ENCODE results near the gene MCTP2.
"Not testable (repeated sequence)": the region's sequence is repeated elsewhere in the genome, so short reads cannot be mapped to it uniquely, and the experiment has no call there.

MCTP2 gene

GRCh38 chr15:94246016-94246415, 14.7 kb downstream of the MCTP2 start:
- no peaks in the 10 kb centered on the region for H3K27me3 ChIP-seq (ENCODE audit: control insufficient read depth in 5 of 5, insufficient read depth in 4 of 5, low read length in 5 of 5)
- no peak overlapping the region for H3K4me3 ChIP-seq (ENCODE audit: low read depth in 1 of 5, low read length in 5 of 5)
- no peak overlapping the region for H3K27ac ChIP-seq (ENCODE audit: low read depth, low read length)
- no peaks in the 10 kb centered on the region for H3K36me3 ChIP-seq (ENCODE audit: control insufficient read depth in 5 of 5, insufficient read depth in 5 of 5, low read length in 5 of 5)
- no peaks in the 10 kb centered on the region for H3K9me3 ChIP-seq (ENCODE audit: control insufficient read depth in 5 of 5, low read length in 5 of 5)
- no peak overlapping the region for H3K9ac ChIP-seq (ENCODE audit: low read length in 5 of 5)
- no peaks in the 10 kb centered on the region for H3K4me1 ChIP-seq (ENCODE audit: control insufficient read depth in 5 of 5, insufficient read depth in 5 of 5, low read length in 5 of 5)

DNA sequence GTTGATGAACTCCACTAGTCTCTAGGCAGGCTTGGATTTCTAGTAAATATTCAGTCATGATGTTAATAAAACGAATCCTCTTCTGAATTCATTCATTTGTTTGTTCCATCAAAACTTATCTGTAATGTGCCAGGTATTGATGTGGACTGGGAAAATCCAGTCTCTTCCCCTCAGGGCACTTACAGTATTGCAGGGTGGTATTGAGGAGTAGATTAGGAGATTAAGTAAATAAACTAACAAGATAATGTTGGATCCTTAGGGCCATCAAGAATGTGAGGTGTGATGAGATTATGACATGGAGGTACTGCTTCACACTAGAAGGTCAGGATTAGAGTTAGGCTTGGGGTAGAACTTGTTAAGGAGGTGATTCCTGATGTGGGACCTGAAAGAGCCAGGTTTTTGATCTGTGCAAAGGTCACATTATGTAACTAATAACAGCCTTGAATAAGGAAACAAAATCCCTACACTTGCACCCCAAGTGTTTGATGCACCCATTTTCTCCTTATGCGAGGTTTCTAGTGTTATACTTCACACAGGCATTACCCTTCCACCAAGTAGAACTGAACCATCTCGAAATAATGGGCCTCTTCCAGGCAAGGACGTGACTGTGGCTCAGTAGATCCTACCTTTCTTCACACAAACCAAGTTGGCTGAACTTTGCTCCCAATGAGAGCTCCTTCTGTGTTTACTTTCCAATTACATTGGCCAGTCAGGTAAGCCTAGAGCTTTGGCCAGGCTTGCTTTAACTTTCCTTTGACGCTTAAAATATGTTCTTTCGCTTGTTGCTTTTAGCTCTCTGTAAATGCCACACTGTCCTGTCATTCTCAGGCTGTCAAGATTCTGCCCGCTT, 16.7 kb downstream of the MCTP2 start:
- H3K27ac ChIP-seq (ENCODE audit: low read depth, low read length) = no peak overlapping the region
- no peak overlapping the region for H3K4me3 ChIP-seq (ENCODE audit: low read depth in 1 of 5, low read length in 5 of 5)
- no peaks in the 10 kb centered on the region for H3K4me1 ChIP-seq (ENCODE audit: control insufficient read depth in 5 of 5, insufficient read depth in 5 of 5, low read length in 5 of 5)
- H3K9ac ChIP-seq (ENCODE audit: low read length in 5 of 5) = no peak overlapping the region
- H3K36me3 ChIP-seq (ENCODE audit: control insufficient read depth in 5 of 5, insufficient read depth in 5 of 5, low read length in 5 of 5) = no peaks in the 10 kb centered on the region
- H3K9me3 ChIP-seq (ENCODE audit: control insufficient read depth in 5 of 5, low read length in 5 of 5) = no peaks in the 10 kb centered on the region
- H3K27me3 ChIP-seq (ENCODE audit: control insufficient read depth in 5 of 5, insufficient read depth in 4 of 5, low read length in 5 of 5) = no peaks in the 10 kb centered on the region

- H3K36me3 ChIP-seq (ENCODE audit: control insufficient read depth in 5 of 5, insufficient read depth in 5 of 5, low read length in 5 of 5) = no peaks in the 10 kb centered on the region
- H3K4me1 ChIP-seq (ENCODE audit: control insufficient read depth in 5 of 5, insufficient read depth in 5 of 5, low read length in 5 of 5) = no peaks in the 10 kb centered on the region
- H3K9ac ChIP-seq (ENCODE audit: low read length in 5 of 5) = no peak overlapping the region
- no peak overlapping the region for H3K4me3 ChIP-seq (ENCODE audit: low read depth in 1 of 5, low read length in 5 of 5)
- H3K27ac ChIP-seq (ENCODE audit: low read depth, low read length) = no peak overlapping the region
- H3K9me3 ChIP-seq (ENCODE audit: control insufficient read depth in 5 of 5, low read length in 5 of 5) = no peaks in the 10 kb centered on the region
- no peaks in the 10 kb centered on the region for H3K27me3 ChIP-seq (ENCODE audit: control insufficient read depth in 5 of 5, insufficient read depth in 4 of 5, low read length in 5 of 5)
These were observed 19.4 kb downstream of the MCTP2 start for GRCh38 chr15:94250801-94251200.

- H3K4me3 ChIP-seq (ENCODE audit: low read depth in 1 of 5, low read length in 5 of 5) = no peak overlapping the region
- H3K9me3 ChIP-seq (ENCODE audit: control insufficient read depth in 5 of 5, low read length in 5 of 5) = no peaks in the 10 kb centered on the region
- no peaks in the 10 kb centered on the region for H3K27me3 ChIP-seq (ENCODE audit: control insufficient read depth in 5 of 5, insufficient read depth in 4 of 5, low read length in 5 of 5)
- H3K9ac ChIP-seq (ENCODE audit: low read length in 5 of 5) = no peak overlapping the region
- H3K36me3 ChIP-seq (ENCODE audit: control insufficient read depth in 5 of 5, insufficient read depth in 5 of 5, low read length in 5 of 5) = no peaks in the 10 kb centered on the region
- H3K4me1 ChIP-seq (ENCODE audit: control insufficient read depth in 5 of 5, insufficient read depth in 5 of 5, low read length in 5 of 5) = no peaks in the 10 kb centered on the region
- H3K27ac ChIP-seq (ENCODE audit: low read depth, low read length) = no peak overlapping the region
These were observed 20.9 kb downstream of the MCTP2 start for GRCh38 chr15:94252223-94252766.

GRCh38 chr15:94252906-94253491, 21.6 kb downstream of the MCTP2 start:
- H3K9me3 ChIP-seq (ENCODE audit: control insufficient read depth in 5 of 5, low read length in 5 of 5) = no peaks in the 10 kb centered on the region
- H3K4me1 ChIP-seq (ENCODE audit: control insufficient read depth in 5 of 5, insufficient read depth in 5 of 5, low read length in 5 of 5) = no peaks in the 10 kb centered on the region
- H3K36me3 ChIP-seq (ENCODE audit: control insufficient read depth in 5 of 5, insufficient read depth in 5 of 5, low read length in 5 of 5) = no peaks in the 10 kb centered on the region
- H3K27ac ChIP-seq (ENCODE audit: low read depth, low read length) = no peak overlapping the region
- no peak overlapping the region for H3K9ac ChIP-seq (ENCODE audit: low read length in 5 of 5)
- no peak overlapping the region for H3K4me3 ChIP-seq (ENCODE audit: low read depth in 1 of 5, low read length in 5 of 5)
- H3K27me3 ChIP-seq (ENCODE audit: control insufficient read depth in 5 of 5, insufficient read depth in 4 of 5, low read length in 5 of 5) = no peaks in the 10 kb centered on the region

- H3K9me3 ChIP-seq (ENCODE audit: control insufficient read depth in 5 of 5, low read length in 5 of 5) = no peaks in the 10 kb centered on the region
- H3K27me3 ChIP-seq (ENCODE audit: control insufficient read depth in 5 of 5, insufficient read depth in 4 of 5, low read length in 5 of 5) = no peaks in the 10 kb centered on the region
- H3K4me1 ChIP-seq (ENCODE audit: control insufficient read depth in 5 of 5, insufficient read depth in 5 of 5, low read length in 5 of 5) = no peaks in the 10 kb centered on the region
- no peak overlapping the region for H3K27ac ChIP-seq (ENCODE audit: low read depth, low read length)
- no peaks in the 10 kb centered on the region for H3K36me3 ChIP-seq (ENCODE audit: control insufficient read depth in 5 of 5, insufficient read depth in 5 of 5, low read length in 5 of 5)
- H3K9ac ChIP-seq (ENCODE audit: low read length in 5 of 5) = no peak overlapping the region
- H3K4me3 ChIP-seq (ENCODE audit: low read depth in 1 of 5, low read length in 5 of 5) = no peak overlapping the region
These were observed 22.4 kb downstream of the MCTP2 start for GRCh38 chr15:94253742-94254141.

- Histone ChIP-seq H3K27me3 (ENCODE audit: control insufficient read depth in 5 of 5, insufficient read depth in 4 of 5, low read length in 5 of 5) (no peaks in the 10 kb centered on the region), H3K36me3 (ENCODE audit: control insufficient read depth in 5 of 5, insufficient read depth in 5 of 5, low read length in 5 of 5) (no peaks in the 10 kb centered on the region), H3K27ac (ENCODE audit: low read depth, low read length) (no peak overlapping the region), H3K9ac (ENCODE audit: low read length in 5 of 5) (no peak overlapping the region), H3K4me1 (ENCODE audit: control insufficient read depth in 5 of 5, insufficient read depth in 5 of 5, low read length in 5 of 5) (no peaks in the 10 kb centered on the region), H3K4me3 (ENCODE audit: low read depth in 1 of 5, low read length in 5 of 5) (no peak overlapping the region), H3K9me3 (ENCODE audit: control insufficient read depth in 5 of 5, low read length in 5 of 5) (no peaks in the 10 kb centered on the region)
These were observed 24.2 kb downstream of the MCTP2 start for GRCh38 chr15:94255540-94255939.

DNA sequence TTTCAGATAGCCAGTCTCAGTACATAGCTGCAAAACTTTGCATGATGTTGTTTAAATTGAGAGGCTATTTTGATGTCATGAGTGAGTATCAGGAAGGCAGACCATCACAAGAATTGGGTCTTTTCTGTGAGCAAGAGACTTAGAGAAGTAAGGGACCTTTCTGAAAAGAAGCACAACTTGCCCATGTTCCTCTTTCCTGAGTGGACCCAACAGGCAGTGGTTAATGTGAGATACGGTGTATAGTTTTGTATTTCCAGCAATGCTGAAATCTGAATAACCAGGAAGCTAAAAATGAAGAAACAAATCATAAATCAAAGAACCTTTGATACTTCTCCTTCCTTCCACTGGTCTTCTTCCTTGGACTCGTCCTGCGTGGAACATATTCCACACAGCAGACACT, 25.1 kb downstream of the MCTP2 start:
- no peaks in the 10 kb centered on the region for H3K9me3 ChIP-seq (ENCODE audit: control insufficient read depth in 5 of 5, low read length in 5 of 5)
- no peak overlapping the region for H3K27ac ChIP-seq (ENCODE audit: low read depth, low read length)
- H3K27me3 ChIP-seq (ENCODE audit: control insufficient read depth in 5 of 5, insufficient read depth in 4 of 5, low read length in 5 of 5) = no peaks in the 10 kb centered on the region
- no peak overlapping the region for H3K4me3 ChIP-seq (ENCODE audit: low read depth in 1 of 5, low read length in 5 of 5)
- H3K36me3 ChIP-seq (ENCODE audit: control insufficient read depth in 5 of 5, insufficient read depth in 5 of 5, low read length in 5 of 5) = no peaks in the 10 kb centered on the region
- H3K9ac ChIP-seq (ENCODE audit: low read length in 5 of 5) = no peak overlapping the region
- no peaks in the 10 kb centered on the region for H3K4me1 ChIP-seq (ENCODE audit: control insufficient read depth in 5 of 5, insufficient read depth in 5 of 5, low read length in 5 of 5)

GRCh38 chr15:94257776-94258175, 26.4 kb downstream of the MCTP2 start:
- not testable (repeated sequence) for H3K9ac ChIP-seq (ENCODE audit: low read length in 5 of 5); H3K9me3 ChIP-seq (ENCODE audit: control insufficient read depth in 5 of 5, low read length in 5 of 5); H3K36me3 ChIP-seq (ENCODE audit: control insufficient read depth in 5 of 5, insufficient read depth in 5 of 5, low read length in 5 of 5); H3K27me3 ChIP-seq (ENCODE audit: control insufficient read depth in 5 of 5, insufficient read depth in 4 of 5, low read length in 5 of 5); H3K4me1 ChIP-seq (ENCODE audit: control insufficient read depth in 5 of 5, insufficient read depth in 5 of 5, low read length in 5 of 5); H3K27ac ChIP-seq (ENCODE audit: low read depth, low read length); H3K4me3 ChIP-seq (ENCODE audit: low read depth in 1 of 5, low read length in 5 of 5)

- Histone ChIP-seq H3K27me3 (ENCODE audit: control insufficient read depth in 5 of 5, insufficient read depth in 4 of 5, low read length in 5 of 5) (no peaks in the 10 kb centered on the region), H3K4me3 (ENCODE audit: low read depth in 1 of 5, low read length in 5 of 5) (no peak overlapping the region), H3K36me3 (ENCODE audit: control insufficient read depth in 5 of 5, insufficient read depth in 5 of 5, low read length in 5 of 5) (no peaks in the 10 kb centered on the region), H3K27ac (ENCODE audit: low read depth, low read length) (no peak overlapping the region), H3K9ac (ENCODE audit: low read length in 5 of 5) (no peak overlapping the region), H3K4me1 (ENCODE audit: control insufficient read depth in 5 of 5, insufficient read depth in 5 of 5, low read length in 5 of 5) (no peaks in the 10 kb centered on the region), H3K9me3 (ENCODE audit: control insufficient read depth in 5 of 5, low read length in 5 of 5) (no peaks in the 10 kb centered on the region)
These were observed 26.9 kb downstream of the MCTP2 start for GRCh38 chr15:94258246-94258645.
